ENCODE data around the gene AGRN. TPM values are rescaled to one million over a fixed set of nuclear protein-coding genes. Genes with fewer than 3 reads are reported as not detected.
"Not testable (repeated sequence)": the region's sequence is repeated elsewhere in the genome, so short reads cannot be mapped to it uniquely, and the experiment has no call there.

The AGRN gene
- total RNA-seq, 4 donors from 2014 or later: 68.3 to 147 (median 129) TPM

GRCh38 chr1:1006305-1007159 is 13.4 kb upstream of the AGRN start:
- no peak for DNase-seq
- 78 to 84% methylated on average over 32 to 36 of the region's 37 CpGs for WGBS, 2 donors
- Histone ChIP-seq H3K4me3 (replicated peaks in 1 of 3) (no peak overlapping the region), H3K9me3 (no peaks in the 10 kb centered on the region), H3K4me1 (peaks cover 15 to 28% of the 10 kb centered on the region in 2 donors), H3K27ac (no peak overlapping the region), H3K36me3 (no peaks in the 10 kb centered on the region), H3K27me3 (no peaks in the 10 kb centered on the region)
- intact Hi-C loops (cut with DNase I): no loop called here
- TF ChIP-seq CTCF (IDR thresholded peaks at IDR 0.05): no peak
- TF ChIP-seq POLR2A (IDR thresholded peaks at IDR 0.05): no peak

GRCh38 chr1:1010131-1010530 is 9.8 kb upstream of the AGRN start:
- H3K27ac ChIP-seq; H3K9me3 ChIP-seq; intact Hi-C loops (cut with DNase I); H3K27me3 ChIP-seq; H3K4me3 ChIP-seq (replicated peaks in 1 of 3); DNase-seq; H3K36me3 ChIP-seq: not testable (repeated sequence)
- peaks cover 13 to 26% of the 10 kb centered on the region in 2 donors for H3K4me1 ChIP-seq
- WGBS, 2 donors: 89 to 93% methylated on average over 8 of the region's 8 CpGs

GRCh38 chr1:1011396-1011949 is 8.4 kb upstream of the AGRN start:
- no peaks in the 10 kb centered on the region for H3K27me3 ChIP-seq
- DNase-seq: no peak
- intact Hi-C loops (cut with DNase I): no loop called here

GRCh38 chr1:1012736-1013104 is 7.2 kb upstream of the AGRN start:
- DNase-seq; H3K27me3 ChIP-seq; H3K36me3 ChIP-seq; H3K9me3 ChIP-seq; intact Hi-C loops (cut with DNase I): not testable (repeated sequence)
- peaks cover 6 to 14% of the 10 kb centered on the region in 2 donors for H3K4me1 ChIP-seq
- H3K27ac ChIP-seq: peak overlapping the region; percentile 78 to 91 (median 84)
- WGBS, 2 donors: 68 to 70% methylated on average over 13 of the region's 13 CpGs
- H3K4me3 ChIP-seq (replicated peaks in 1 of 3): peak overlapping the region in 2 of 3 donors; percentile 18 to 53

More at GRCh38 chr1:1011396-1011949, 8.4 kb upstream of the AGRN start:
- peaks cover 6 to 14% of the 10 kb centered on the region in 2 donors for H3K4me1 ChIP-seq
- no peaks in the 10 kb centered on the region for H3K9me3 ChIP-seq
- H3K4me3 ChIP-seq (replicated peaks in 1 of 3): no peak overlapping the region
- no peaks in the 10 kb centered on the region for H3K36me3 ChIP-seq
- WGBS, 2 donors: 81 to 91% methylated on average over 14 of the region's 14 CpGs
- no peak overlapping the region for H3K27ac ChIP-seq
- TF ChIP-seq POLR2A (IDR thresholded peaks at IDR 0.05) (no peak), CTCF (IDR thresholded peaks at IDR 0.05) (no peak)

GRCh38 chr1:1013105-1013921 is 6.6 kb upstream of the AGRN start, which contains the start of gene ISG15:
ISG15 (plus strand) TSS chr1:1013497; CDS start chr1:1013574, 77 bp downstream.
- Histone ChIP-seq H3K27me3 (no peaks in the 10 kb centered on the region), H3K4me1 (peaks cover 6 to 14% of the 10 kb centered on the region in 2 donors), H3K9me3 (no peaks in the 10 kb centered on the region), H3K27ac (peak within 1 kb of the TSS; percentile 78 to 91 (median 84)), H3K36me3 (no peaks in the 10 kb centered on the region), H3K4me3 (replicated peaks in 1 of 3) (peak within 1 kb of the TSS; percentile 8 to 53 (median 18))
- 2 to 8% methylated on average over 16 to 25 of the region's 30 CpGs for WGBS, 2 donors
- peak; percentile 91 to 93 for DNase-seq
- intact Hi-C loops (cut with DNase I): no loop called here
- TF ChIP-seq POLR2A (IDR thresholded peaks at IDR 0.05) (peak in 1 of 2 donors; percentile 84), CTCF (IDR thresholded peaks at IDR 0.05) (no peak)

Measured in thyroid gland (tissue), 4 donors.